ENCODE data around the gene UQCRH. TPM values are rescaled to one million over a fixed set of nuclear protein-coding genes. Genes with fewer than 3 reads are reported as not detected.

Gene UQCRH
- total RNA-seq, 2 experiments from 2014 or later: 101 to 103 TPM

- POLR2A ChIA-PET: interaction anchor here (1.1 to 1.4 kb wide), 2 partner anchors 13 to 15 kb away, joined by 3 to 4 read pairs; no protein-coding TSS in a partner anchor
- no peak overlapping the region for H3K27ac ChIP-seq (ENCODE audit: low read depth in 1 of 2, low read length in 2 of 2)
- Mint-ChIP-seq H3K4me3 (no peak overlapping the region), H3K27ac (no peak overlapping the region), H3K9me3 (no peaks in the 10 kb centered on the region), H3K36me3 (ENCODE audit: low read depth) (peaks cover 41% of the 10 kb centered on the region), H3K27me3 (no peaks in the 10 kb centered on the region), H3K4me1 (ENCODE audit: low read depth) (peaks cover 14% of the 10 kb centered on the region)
- no peak for ATAC-seq (ENCODE audit: poor library complexity)
- TF ChIP-seq CTCF (IDR thresholded peaks at IDR 0.05): no peak
- CTCF ChIA-PET: no interaction called here
- H3K36me3 ChIP-seq (ENCODE audit: insufficient read depth, low read length): peaks cover 15% of the 10 kb centered on the region
- intact Hi-C loops (cut with DNase I, micrococcal nuclease): no loop called here
- peaks cover 11% of the 10 kb centered on the region for H3K4me1 ChIP-seq (ENCODE audit: insufficient read depth, low read length)
- no peak for DNase-seq
- no peaks in the 10 kb centered on the region for H3K27me3 ChIP-seq (ENCODE audit: control insufficient read depth in 1 of 2, insufficient read depth in 2 of 2, low read length in 2 of 2)
- no peak overlapping the region for H3K4me3 ChIP-seq (ENCODE audit: low read length)
- no peaks in the 10 kb centered on the region for H3K9me3 ChIP-seq (ENCODE audit: control insufficient read depth in 1 of 2, insufficient read depth in 1 of 2, low read length in 2 of 2)
Observed at GRCh38 chr1:46289976-46290375, 13.5 kb upstream of the UQCRH start.

GRCh38 chr1:46295306-46295705 is 8.2 kb upstream of the UQCRH start:
- Histone ChIP-seq H3K9me3 (ENCODE audit: control insufficient read depth in 1 of 2, insufficient read depth in 1 of 2, low read length in 2 of 2) (no peaks in the 10 kb centered on the region), H3K27me3 (ENCODE audit: control insufficient read depth in 1 of 2, insufficient read depth in 2 of 2, low read length in 2 of 2) (no peaks in the 10 kb centered on the region), H3K27ac (ENCODE audit: low read depth in 1 of 2, low read length in 2 of 2) (no peak overlapping the region), H3K4me3 (ENCODE audit: low read length) (no peak overlapping the region), H3K4me1 (ENCODE audit: insufficient read depth, low read length) (no peaks in the 10 kb centered on the region), H3K36me3 (ENCODE audit: insufficient read depth, low read length) (peaks cover 30% of the 10 kb centered on the region)
- Mint-ChIP-seq H3K9me3 (no peaks in the 10 kb centered on the region), H3K27me3 (no peaks in the 10 kb centered on the region), H3K4me3 (no peak overlapping the region), H3K27ac (no peak overlapping the region), H3K36me3 (ENCODE audit: low read depth) (peaks cover 44% of the 10 kb centered on the region), H3K4me1 (ENCODE audit: low read depth) (peaks cover 6% of the 10 kb centered on the region)
- ChIA-PET POLR2A (interaction anchor here (0.6 to 1.4 kb wide), 2 partner anchors 8 to 132 kb away, joined by 5 to 6 read pairs; no protein-coding TSS in a partner anchor), CTCF (interaction anchor here (1.3 to 1.4 kb wide), 2 partner anchors 12 to 52 kb away, joined by 3 read pairs; no protein-coding TSS in a partner anchor)
- no peak for TF ChIP-seq CTCF (IDR thresholded peaks at IDR 0.05)
- ATAC-seq (ENCODE audit: poor library complexity): no peak
- intact Hi-C loops (cut with DNase I, micrococcal nuclease): no loop called here
- no peak for DNase-seq

- Histone ChIP-seq H3K27ac (ENCODE audit: low read depth in 1 of 2, low read length in 2 of 2) (no peak overlapping the region), H3K27me3 (ENCODE audit: control insufficient read depth in 1 of 2, insufficient read depth in 2 of 2, low read length in 2 of 2) (no peaks in the 10 kb centered on the region), H3K9me3 (ENCODE audit: control insufficient read depth in 1 of 2, insufficient read depth in 1 of 2, low read length in 2 of 2) (no peaks in the 10 kb centered on the region), H3K4me3 (ENCODE audit: low read length) (no peak overlapping the region), H3K36me3 (ENCODE audit: insufficient read depth, low read length) (peaks cover 30% of the 10 kb centered on the region), H3K4me1 (ENCODE audit: insufficient read depth, low read length) (peaks cover 21% of the 10 kb centered on the region)
- Mint-ChIP-seq H3K27ac (no peak overlapping the region), H3K9me3 (no peaks in the 10 kb centered on the region), H3K27me3 (no peaks in the 10 kb centered on the region), H3K4me1 (ENCODE audit: low read depth) (peaks cover 32% of the 10 kb centered on the region), H3K36me3 (ENCODE audit: low read depth) (peaks cover 46% of the 10 kb centered on the region), H3K4me3 (no peak overlapping the region)
- ChIA-PET POLR2A (interaction anchor here (1.5 kb wide), 1 partner anchor 51 kb away, joined by 3 read pairs; the partner anchor contains the start of gene RAD54L), CTCF (no interaction called here)
- no peak for TF ChIP-seq CTCF (IDR thresholded peaks at IDR 0.05)
- intact Hi-C loops (cut with DNase I, micrococcal nuclease): no loop called here
- DNase-seq: no peak
- ATAC-seq (ENCODE audit: poor library complexity): no peak
Observed at GRCh38 chr1:46298387-46298786, 5.1 kb upstream of the UQCRH start.

Measured in CD4-positive, alpha-beta T cell (primary cell).